ENCODE measurements around the gene COX14. TPM values are rescaled to one million over a fixed set of nuclear protein-coding genes. Genes with fewer than 3 reads are reported as not detected.
"Not testable (repeated sequence)": the region's sequence is repeated elsewhere in the genome, so short reads cannot be mapped to it uniquely, and the experiment has no call there.

The COX14 gene
- total RNA-seq, 2 experiments from 2014 or later: 43.1 to 51.0 TPM

- ATAC-seq (peak; percentile 45), DNase-seq (no peak)
- Mint-ChIP-seq H3K4me1 (ENCODE audit: low read depth) (peaks cover 4% of the 10 kb centered on the region), H3K27ac (peak overlapping the region; percentile 68), H3K4me3 (no peak overlapping the region), H3K27me3 (no peaks in the 10 kb centered on the region), H3K9me3 (no peaks in the 10 kb centered on the region), H3K36me3 (ENCODE audit: low read depth) (peaks cover 41% of the 10 kb centered on the region)
- CTCF ChIA-PET: interaction anchor here (0.6 to 6.7 kb wide), 33 partner anchors 8 to 182 kb away, joined by 3 to 57 read pairs (median 4); partner anchors contain the start of genes CERS5, COX14 and SMARCD1
- peak; percentile 39 for TF ChIP-seq CTCF (IDR thresholded peaks at IDR 0.05)
- POLR2A ChIA-PET: interaction anchor here (0.7 to 1.0 kb wide), 3 partner anchors 14 to 90 kb away, joined by 3 to 4 read pairs (median 3); no protein-coding TSS in a partner anchor
- intact Hi-C loops (cut with micrococcal nuclease): no loop called here
Observed at GRCh38 chr12:50132505-50133135, 20.6 kb downstream of the COX14 start.

GRCh38 chr12:50142993-50143392 lies 31.0 kb downstream of the COX14 start:
- POLR2A ChIA-PET: interaction anchor here (0.9 kb wide), 1 partner anchor 20 kb away, joined by 3 read pairs; no protein-coding TSS in a partner anchor
- H3K27ac Mint-ChIP-seq: no peak overlapping the region
- TF ChIP-seq CTCF (IDR thresholded peaks at IDR 0.05): no peak
- CTCF ChIA-PET: interaction anchor here (0.8 to 2.7 kb wide), 4 partner anchors 10 to 176 kb away, joined by 3 to 7 read pairs (median 4); partner anchors contain the start of gene COX14
- no peak for DNase-seq
- intact Hi-C loops (cut with micrococcal nuclease): no loop called here
- no peak overlapping the region for H3K4me3 Mint-ChIP-seq
- no peak for ATAC-seq
- peaks cover 4% of the 10 kb centered on the region for H3K4me1 Mint-ChIP-seq (ENCODE audit: low read depth)
- H3K9me3 Mint-ChIP-seq: no peaks in the 10 kb centered on the region
- H3K27me3 Mint-ChIP-seq: no peaks in the 10 kb centered on the region
- H3K36me3 Mint-ChIP-seq (ENCODE audit: low read depth): peaks cover 6% of the 10 kb centered on the region

GRCh38 chr12:50145439-50145838 lies 33.4 kb downstream of the COX14 start:
- ATAC-seq: no peak
- POLR2A ChIA-PET: interaction anchor here (1.0 kb wide), 1 partner anchor 18 kb away, joined by 3 read pairs; no protein-coding TSS in a partner anchor
- Mint-ChIP-seq H3K27ac (no peak overlapping the region), H3K27me3 (no peaks in the 10 kb centered on the region), H3K9me3 (no peaks in the 10 kb centered on the region), H3K4me3 (no peak overlapping the region), H3K4me1 (ENCODE audit: low read depth) (peaks cover 15% of the 10 kb centered on the region), H3K36me3 (ENCODE audit: low read depth) (peaks cover 6% of the 10 kb centered on the region)
- CTCF ChIA-PET: interaction anchor here (0.8 to 2.4 kb wide), 7 partner anchors 13 to 179 kb away, joined by 3 to 8 read pairs (median 4); no protein-coding TSS in a partner anchor
- TF ChIP-seq CTCF (IDR thresholded peaks at IDR 0.05): no peak
- intact Hi-C loops (cut with micrococcal nuclease): no loop called here
- DNase-seq: no peak

GRCh38 chr12:50147281-50147680 lies 35.2 kb downstream of the COX14 start:
- peaks cover 3% of the 10 kb centered on the region for H3K36me3 Mint-ChIP-seq (ENCODE audit: low read depth)
- no peaks in the 10 kb centered on the region for H3K27me3 Mint-ChIP-seq
- DNase-seq: no peak
- no peak overlapping the region for H3K4me3 Mint-ChIP-seq
- H3K9me3 Mint-ChIP-seq: no peaks in the 10 kb centered on the region
- H3K4me1 Mint-ChIP-seq (ENCODE audit: low read depth): peaks cover 25% of the 10 kb centered on the region
- intact Hi-C loops (cut with micrococcal nuclease): no loop called here
- no peak for ATAC-seq
- no peak for TF ChIP-seq CTCF (IDR thresholded peaks at IDR 0.05)
- H3K27ac Mint-ChIP-seq: no peak overlapping the region
- ChIA-PET POLR2A (interaction anchor here (0.6 to 2.5 kb wide), 5 partner anchors 10 to 313 kb away, joined by 3 to 7 read pairs (median 3); partner anchors contain the start of gene CERS5), CTCF (interaction anchor here (1.0 to 2.4 kb wide), 5 partner anchors 29 to 167 kb away, joined by 3 to 8 read pairs (median 6); no protein-coding TSS in a partner anchor)

GRCh38 chr12:50148011-50148410 lies 36.0 kb downstream of the COX14 start:
- H3K27me3 Mint-ChIP-seq; ATAC-seq; DNase-seq; H3K36me3 Mint-ChIP-seq (ENCODE audit: low read depth); intact Hi-C loops (cut with micrococcal nuclease); H3K4me3 Mint-ChIP-seq; H3K9me3 Mint-ChIP-seq; H3K27ac Mint-ChIP-seq: not testable (repeated sequence)
- peaks cover 25% of the 10 kb centered on the region for H3K4me1 Mint-ChIP-seq (ENCODE audit: low read depth)
- POLR2A ChIA-PET: interaction anchor here (1.2 to 2.5 kb wide), 2 partner anchors 15 to 19 kb away, joined by 3 to 7 read pairs; partner anchors contain the start of gene CERS5
- CTCF ChIA-PET: interaction anchor here (1.0 to 1.8 kb wide), 3 partner anchors 28 to 166 kb away, joined by 3 to 6 read pairs (median 3); no protein-coding TSS in a partner anchor

Measured in activated CD8-positive, alpha-beta T cell treated with anti-CD3 and anti-CD28 coated beads for 36 hours (primary cell).